GM23248 (cell line): Measurements from ENCODE around the gene PDGFC. TPM values are rescaled to one million over a fixed set of nuclear protein-coding genes. Genes with fewer than 3 reads are reported as not detected.

Source experiments
- DNase-seq: peaks from one replicate; pipeline ENCODE4 v3.0.0-alpha.2; 2015
- H2AFZ ChIP-seq: fragments of 200-600 bp; sonication (generic); 2 replicates; pipeline ENCODE4 v1.6.1; 2016; ENCODE audit warnings: antibody characterized with exemption
- H3F3A ChIP-seq: fragments of 200-600 bp; sonication (generic); 2 replicates; pipeline ENCODE4 v1.6.1; 2016; ENCODE audit warnings: mild to moderate bottlenecking, antibody characterized with exemption, mixed run types; ENCODE audit not compliant: insufficient read depth
- H3K27ac ChIP-seq: fragments of 200-600 bp; sonication (generic); 2 replicates; pipeline ENCODE4 v1.5.1; 2016; ENCODE audit warnings: mild to moderate bottlenecking
- H3K27me3 ChIP-seq: fragments of 200-600 bp; sonication (generic); replicated peaks from 2 replicates; pipeline ENCODE4 v1.6.1; 2016; ENCODE audit warnings: mild to moderate bottlenecking; ENCODE audit not compliant: insufficient read depth
- H3K36me3 ChIP-seq: fragments of 200-600 bp; sonication (generic); 2 replicates; pipeline ENCODE4 v1.6.1; 2016; ENCODE audit warnings: low read depth, mild to moderate bottlenecking
- H3K4me1 ChIP-seq: fragments of 200-600 bp; sonication (generic); 2 replicates; pipeline ENCODE4 v1.6.1; 2016; ENCODE audit warnings: mild to moderate bottlenecking; ENCODE audit not compliant: insufficient read depth
- H3K4me2 ChIP-seq: fragments of 200-600 bp; sonication (generic); one replicate; pipeline ENCODE4 v1.6.1; 2016; ENCODE audit warnings: mild to moderate bottlenecking; ENCODE audit not compliant: unreplicated experiment
- H3K4me3 ChIP-seq: fragments of 200-600 bp; sonication (generic); 2 replicates; pipeline ENCODE4 v1.5.1; 2016; ENCODE audit warnings: mild to moderate bottlenecking
- H3K79me2 ChIP-seq: fragments of 200-600 bp; sonication (generic); 2 replicates; pipeline ENCODE4 v1.6.1; 2016; ENCODE audit warnings: mild to moderate bottlenecking; ENCODE audit not compliant: insufficient read depth
- H3K9ac ChIP-seq: fragments of 200-600 bp; sonication (generic); 2 replicates; pipeline ENCODE4 v1.6.1; 2016; ENCODE audit warnings: mild to moderate bottlenecking
- H3K9me2 ChIP-seq: fragments of 200-600 bp; sonication (generic); 2 replicates; pipeline ENCODE4 v1.6.1; 2016; ENCODE audit warnings: mixed run types, mild to moderate bottlenecking, moderate library complexity; ENCODE audit not compliant: insufficient read depth
- H3K9me3 ChIP-seq: fragments of 200-600 bp; sonication (generic); one replicate; pipeline ENCODE4 v1.6.1; 2017; ENCODE audit warnings: low read depth
- H4K20me1 ChIP-seq: fragments of 200-600 bp; sonication (generic); 2 replicates; pipeline ENCODE4 v1.6.0; 2016; ENCODE audit not compliant: insufficient read depth
- EZH2 ChIP-seq: fragments of 200-600 bp; sonication (generic); IDR thresholded peaks from 2 replicates; pipeline ENCODE4 v1.6.1; 2018; ENCODE audit warnings: antibody characterized with exemption, mild to moderate bottlenecking; ENCODE audit not compliant: insufficient read depth, poor library complexity, severe bottlenecking
- EZH2phosphoT487 ChIP-seq: fragments of 200-600 bp; sonication (generic); IDR thresholded peaks from 2 replicates; pipeline ENCODE4 v1.6.1; 2018; ENCODE audit warnings: antibody characterized with exemption, moderate library complexity, mild to moderate bottlenecking, low read depth; ENCODE audit not compliant: insufficient read depth
- WGBS, 2 experiments: methylation state at CpG; one replicate each; pipeline ENCODE4 v1.1.6; 2015 to 2017; ENCODE audit warnings: low lambda C conversion rate in 2 of 2, low coverage in 1 of 2; ENCODE audit errors: missing lambda C conversion rate in 2 of 2; 5-methylcytosine and 5-hydroxymethylcytosine counted together
- in situ Hi-C: fragments of 300-500 bp; cut with MboI; formaldehyde crosslinking; loops from 2 replicates; pipeline ENCODE4 v1.15.0; 2020
- polyA plus RNA-seq: library from polyadenylated mRNA; unstranded; fragments of >200 nt; fragmentation: Nextera tagmentation; extraction: Ambion mirVana; gene quantifications from 2 replicates; pipeline ENCODE4 v1.2.1, GENCODE V29; 2016
- total RNA-seq: library from RNA; depleted of rRNA; stranded (reverse); fragments of >200 nt; shearing (Covaris generic); gene quantifications from 2 replicates; pipeline ENCODE4 v1.2.3, GENCODE V29; 2014

PDGFC gene
- total and polyA plus RNA-seq, 2 experiments from 2014 or later = 26.5 to 64.4 TPM

DNA sequence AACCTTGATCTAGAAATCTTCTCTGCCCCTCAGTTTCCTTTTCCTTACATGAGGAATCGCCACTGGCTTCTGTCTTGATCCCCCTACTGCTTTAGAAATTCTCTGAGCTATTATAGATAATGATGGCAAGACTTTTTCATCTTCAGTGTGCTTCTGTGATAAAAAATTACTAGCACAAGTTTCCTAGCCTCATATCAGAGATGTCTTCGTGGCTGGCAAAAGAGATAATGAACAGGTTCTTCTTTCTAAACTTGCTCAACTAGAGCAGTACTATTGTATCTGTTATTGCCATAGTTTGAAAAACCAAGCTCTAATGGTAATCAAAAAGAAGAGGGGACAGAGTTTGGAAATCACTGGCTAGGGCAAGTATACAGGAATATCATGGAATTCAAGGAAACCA, 4.1 kb upstream of the PDGFC start:
- no peak for TF ChIP-seq EZH2phosphoT487
- Histone ChIP-seq H3K79me2 (peaks cover 1% of the 10 kb centered on the region), H3K4me3 (0 out of 2 replicates have a peak overlapping the region, but pooled peaks have one; percentile 7), H3K27ac (no peak overlapping the region), H3K27me3 (no peaks in the 10 kb centered on the region), H3K4me1 (peaks cover 43% of the 10 kb centered on the region), H3K4me2 (peak overlapping the region; percentile 43), H3K9me3 (no peaks in the 10 kb centered on the region), H4K20me1 (no peaks in the 10 kb centered on the region), H3F3A (peaks cover 45% of the 10 kb centered on the region), H3K9ac (no peak overlapping the region), H2AFZ (no peak overlapping the region), H3K9me2 (no peaks in the 10 kb centered on the region), H3K36me3 (no peaks in the 10 kb centered on the region)
- DNase-seq = no peak
- WGBS, 2 experiments = 99 to 100% methylated on average over 2 of the region's 2 CpGs
- in situ Hi-C loops = no loop called here

DNA sequence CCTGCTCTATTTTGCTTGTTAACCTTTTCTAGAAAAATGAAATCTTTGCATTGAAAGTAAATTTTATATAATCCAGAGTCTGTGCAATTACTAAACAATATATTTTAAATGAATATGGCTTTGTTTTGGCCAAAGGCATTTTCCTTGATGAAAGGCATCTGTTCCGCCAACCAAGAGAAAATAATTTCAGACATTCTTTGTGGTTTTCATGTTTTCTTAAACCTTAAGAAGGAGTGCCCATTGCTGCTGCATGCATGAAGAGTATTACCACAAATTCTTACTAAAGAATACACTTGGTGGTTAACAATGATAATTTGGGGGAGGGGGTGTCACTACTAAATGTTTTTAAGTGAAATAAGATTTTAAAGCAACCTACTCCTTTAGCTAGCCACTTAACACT, 2.7 kb upstream of the PDGFC start:
- H3K36me3 ChIP-seq = no peaks in the 10 kb centered on the region
- no peak overlapping the region for H3K9ac ChIP-seq
- TF ChIP-seq EZH2phosphoT487 (no peak), EZH2 (no peak)
- H3K27me3 ChIP-seq = no peaks in the 10 kb centered on the region
- H3K79me2 ChIP-seq = peaks cover 16% of the 10 kb centered on the region
- H3K4me2 ChIP-seq = no peak overlapping the region
- no peaks in the 10 kb centered on the region for H3K9me2 ChIP-seq
- no peak overlapping the region for H2AFZ ChIP-seq
- 78 to 79% methylated on average over 1 of the region's 1 CpG for WGBS, 2 experiments
- peaks cover 47% of the 10 kb centered on the region for H3K4me1 ChIP-seq
- no peak overlapping the region for H3K4me3 ChIP-seq
- no peaks in the 10 kb centered on the region for H3K9me3 ChIP-seq
- no peak overlapping the region for H3K27ac ChIP-seq
- H3F3A ChIP-seq = peaks cover 58% of the 10 kb centered on the region
- no peak for DNase-seq
- in situ Hi-C loops = loop anchor here (25.0 kb wide), 2 partner anchors 287 to 1012 kb away; partner anchors contain the start of gene CTSO
- H4K20me1 ChIP-seq = no peaks in the 10 kb centered on the region

DNA sequence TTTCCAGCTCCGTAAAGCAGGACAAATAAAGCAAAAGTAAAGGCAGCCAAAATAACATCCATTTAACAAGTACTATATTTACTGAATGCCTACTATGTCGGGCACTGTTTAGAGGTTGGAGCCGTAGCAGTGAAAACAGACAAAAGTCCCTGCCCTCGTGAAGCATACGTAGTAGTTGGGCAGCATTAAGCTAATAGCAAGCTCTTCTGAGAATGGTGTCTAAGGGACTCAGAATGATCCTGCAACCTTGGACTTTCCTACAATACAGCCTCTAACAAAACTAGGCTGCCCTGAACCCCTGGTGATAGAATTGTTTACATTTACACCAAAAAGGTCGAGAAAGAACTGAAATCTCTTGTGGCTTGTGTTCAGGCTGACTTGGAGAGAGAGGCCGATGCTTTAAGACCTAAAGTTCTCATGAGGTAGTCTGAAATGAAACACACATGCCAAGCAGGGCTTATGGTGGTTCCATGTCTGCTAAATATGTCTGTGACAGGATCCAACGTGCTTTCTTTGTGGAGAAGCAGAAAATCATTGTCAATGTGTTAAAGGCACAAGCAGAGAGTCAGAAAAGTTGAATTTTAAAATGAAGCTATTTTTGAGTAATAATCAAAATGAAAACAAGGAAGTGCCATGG, 898 bp upstream of the PDGFC start:
- peak overlapping the region; percentile 76 for H2AFZ ChIP-seq
- in situ Hi-C loops = loop anchor here (25.0 kb wide), 2 partner anchors 285 to 1010 kb away; partner anchors contain the start of gene CTSO

DNA sequence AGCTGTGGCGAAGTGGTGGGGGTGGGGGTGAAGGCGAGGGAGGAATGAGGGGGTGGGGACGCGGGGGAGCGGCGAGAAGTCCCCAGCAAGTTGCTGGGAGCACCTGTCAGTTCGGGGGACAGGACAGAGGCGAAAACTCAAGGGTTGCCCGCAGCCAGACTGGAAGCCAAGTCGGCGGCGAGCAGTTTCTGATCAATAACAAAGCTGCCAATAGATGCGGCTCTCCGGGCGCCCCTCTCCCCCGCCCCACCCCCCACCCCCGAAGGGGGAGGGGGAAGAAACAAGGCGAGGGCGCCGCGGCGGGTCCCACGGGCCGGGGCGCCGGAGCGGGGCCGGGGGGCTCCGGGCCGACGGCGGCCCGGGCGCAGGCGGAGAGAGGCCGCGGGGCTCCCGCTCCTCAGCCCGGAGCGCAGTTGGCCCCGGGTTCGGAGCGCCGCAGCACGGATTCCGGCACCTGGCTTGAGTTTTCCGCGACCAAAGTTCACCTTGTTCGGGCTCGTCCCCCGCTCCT, 379 bp downstream of the PDGFC start:
- H3K27ac ChIP-seq = peak overlapping the region; percentile 28; the same call in 1 of the 2 replicates
- H4K20me1 ChIP-seq = no peaks in the 10 kb centered on the region
- no peaks in the 10 kb centered on the region for H3K9me3 ChIP-seq
- TF ChIP-seq EZH2 (no peak), EZH2phosphoT487 (no peak)
- H2AFZ ChIP-seq = peak overlapping the region; percentile 76
- no peaks in the 10 kb centered on the region for H3K27me3 ChIP-seq
- H3K4me2 ChIP-seq = peak overlapping the region; percentile 98
- no peaks in the 10 kb centered on the region for H3K9me2 ChIP-seq
- H3K4me1 ChIP-seq = peaks cover 40% of the 10 kb centered on the region
- peak overlapping the region; percentile 90 for H3K4me3 ChIP-seq
- H3K36me3 ChIP-seq = no peaks in the 10 kb centered on the region
- H3F3A ChIP-seq = peaks cover 33% of the 10 kb centered on the region
- 2% methylated on average over 10 to 37 of the region's 51 CpGs for WGBS, 2 experiments
- DNase-seq = no peak
- H3K79me2 ChIP-seq = peaks cover 46% of the 10 kb centered on the region
- in situ Hi-C loops = loop anchor here (25.0 kb wide), 2 partner anchors 284 to 1009 kb away; partner anchors contain the start of gene CTSO
- peak overlapping the region; percentile 80 for H3K9ac ChIP-seq

More for the DNA sequence above, 898 bp upstream of the PDGFC start:
- peak overlapping the region; percentile 63 for H3K4me2 ChIP-seq
- TF ChIP-seq EZH2phosphoT487 = no peak
- TF ChIP-seq EZH2 = no peak
- H3F3A ChIP-seq = peaks cover 44% of the 10 kb centered on the region
- H3K9me3 ChIP-seq = no peaks in the 10 kb centered on the region
- DNase-seq = no peak
- peaks cover 33% of the 10 kb centered on the region for H3K79me2 ChIP-seq
- peak overlapping the region; percentile 12; the same call in 1 of the 2 replicates for H3K27ac ChIP-seq
- WGBS, 2 experiments = 24 to 27% methylated on average over 8 of the region's 8 CpGs
- H3K4me1 ChIP-seq = peaks cover 46% of the 10 kb centered on the region
- H3K27me3 ChIP-seq = no peaks in the 10 kb centered on the region
- H3K36me3 ChIP-seq = no peaks in the 10 kb centered on the region
- H3K4me3 ChIP-seq = peak overlapping the region; percentile 90
- H4K20me1 ChIP-seq = no peaks in the 10 kb centered on the region
- no peaks in the 10 kb centered on the region for H3K9me2 ChIP-seq
- no peak overlapping the region for H3K9ac ChIP-seq
